Measurements from ENCODE around the gene PSMD14.

PSMD14 gene

DNA sequence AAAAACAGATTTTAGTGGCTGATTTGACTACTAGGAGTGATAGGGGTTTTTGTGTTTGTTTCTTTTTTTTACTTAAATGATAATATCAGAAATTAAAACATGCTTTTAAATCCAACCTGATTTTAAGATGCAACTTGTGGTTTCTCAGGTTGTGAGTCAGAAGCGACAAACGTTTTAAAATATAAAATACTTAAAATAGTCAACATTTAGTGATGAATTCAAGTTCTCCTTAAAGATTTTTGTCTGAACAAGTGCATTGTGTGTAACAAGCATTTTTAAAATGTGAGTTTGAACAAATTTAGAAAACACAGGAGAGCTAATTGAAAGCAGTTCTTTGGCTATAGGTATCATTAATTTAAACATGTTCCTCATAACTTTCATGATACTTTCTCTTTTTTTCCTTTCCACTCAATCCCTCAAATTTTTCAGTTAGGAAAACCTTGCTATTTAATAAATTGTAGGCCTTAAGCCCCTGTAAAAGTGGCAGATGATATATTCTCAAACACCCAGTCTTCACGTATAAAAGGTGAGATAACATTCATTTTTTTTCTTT, 111.5 kb downstream of the PSMD14 start:
- no peak for DNase-seq (ENCODE audit: low spot score)

GRCh38 chr2:161420406-161421074, 112.3 kb downstream of the PSMD14 start:
- DNase-seq (ENCODE audit: low spot score), result no peak

- DNase-seq (ENCODE audit: low spot score), result no peak
Measured at GRCh38 chr2:161421686-161422085, 113.5 kb downstream of the PSMD14 start.

- DNase-seq (ENCODE audit: low spot score), result no peak
Measured at GRCh38 chr2:161422816-161423403, 114.7 kb downstream of the PSMD14 start.

GRCh38 chr2:161423421-161424393, 115.5 kb downstream of the PSMD14 start:
- no peak for DNase-seq (ENCODE audit: low spot score)

- no peak for DNase-seq (ENCODE audit: low spot score)
Measured at GRCh38 chr2:161424394-161424769, 116.2 kb downstream of the PSMD14 start.

DNA sequence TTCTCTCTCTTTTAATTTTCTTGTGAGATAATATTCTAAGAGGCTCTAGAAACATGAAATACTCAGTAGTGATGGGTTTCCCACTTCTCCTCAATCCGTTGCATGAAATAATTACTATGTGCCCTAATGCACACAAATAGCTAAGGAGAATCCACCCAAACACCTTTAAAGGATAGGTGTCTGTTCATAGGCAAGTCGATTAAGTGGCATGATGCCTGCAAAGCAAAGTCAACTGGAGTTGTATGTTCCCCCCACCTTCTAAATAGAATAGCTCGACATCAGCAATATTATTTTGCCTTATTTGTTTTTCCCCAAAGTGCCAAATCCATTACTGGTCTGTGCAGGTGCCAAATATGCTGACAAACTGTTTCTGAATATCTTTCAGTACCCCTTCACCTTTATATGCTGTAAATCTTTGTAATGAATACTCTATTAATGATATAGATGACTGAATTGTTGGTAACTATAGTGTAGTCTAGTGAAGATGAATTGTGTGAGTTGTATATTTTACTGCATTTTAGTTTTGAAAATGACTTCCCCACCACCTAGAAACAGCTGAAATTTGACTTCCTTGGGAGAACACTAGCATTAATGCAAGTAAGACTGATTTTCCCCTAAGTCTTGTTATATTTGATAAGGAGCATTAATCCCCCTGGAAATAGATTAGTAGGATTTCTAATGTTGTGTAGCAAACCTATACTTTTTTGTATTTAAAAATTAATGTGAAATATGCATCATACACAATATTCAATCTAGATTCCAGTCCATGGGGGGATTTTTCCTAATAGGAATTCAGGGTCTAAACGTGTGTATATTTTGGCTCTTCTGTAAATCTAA, 116.9 kb downstream of the PSMD14 start:
- DNase-seq (ENCODE audit: low spot score), result no peak

- DNase-seq (ENCODE audit: low spot score), result no peak
Measured at GRCh38 chr2:161425728-161426454, 117.7 kb downstream of the PSMD14 start.

GRCh38 chr2:161426455-161426921, 118.3 kb downstream of the PSMD14 start:
- no peak for DNase-seq (ENCODE audit: low spot score)

DNA sequence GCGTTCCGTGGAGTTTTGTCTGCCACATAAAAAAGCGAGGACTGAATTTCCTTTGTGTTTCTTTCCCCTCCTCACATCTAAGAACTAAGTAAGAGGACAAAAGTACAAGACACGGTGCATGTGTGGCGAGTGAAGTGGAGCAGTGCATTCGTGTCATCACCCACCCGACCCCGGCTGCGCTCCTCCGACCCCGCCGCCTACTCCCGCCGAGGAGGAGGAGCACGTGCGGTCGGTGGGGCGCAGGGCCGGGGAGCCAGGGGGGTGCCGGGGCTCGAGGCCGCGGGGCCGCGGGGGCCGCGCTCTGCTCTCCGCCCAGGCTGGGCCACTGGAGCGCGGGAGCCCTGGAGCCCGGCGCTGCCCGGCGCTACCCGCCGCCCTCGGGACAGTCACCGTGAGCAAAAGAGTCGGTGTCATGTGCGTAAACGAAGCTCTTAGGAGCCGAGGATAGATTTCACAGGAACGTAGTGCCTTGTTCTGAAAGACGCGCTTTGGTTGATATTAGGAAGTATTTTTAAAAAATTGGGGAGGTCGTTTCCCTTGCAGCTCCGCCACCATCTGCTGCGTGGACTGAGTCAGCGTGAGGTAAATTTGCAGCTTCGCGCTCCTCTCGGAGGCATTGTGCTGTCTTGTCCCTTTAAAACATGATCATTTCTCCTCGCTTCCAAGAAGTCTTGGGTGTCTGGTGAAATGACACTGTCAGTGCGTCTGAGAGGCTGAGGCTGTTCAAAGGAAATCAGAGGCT, 118.9 kb downstream of the PSMD14 start:
- DNase-seq (ENCODE audit: low spot score), result no peak

DNA sequence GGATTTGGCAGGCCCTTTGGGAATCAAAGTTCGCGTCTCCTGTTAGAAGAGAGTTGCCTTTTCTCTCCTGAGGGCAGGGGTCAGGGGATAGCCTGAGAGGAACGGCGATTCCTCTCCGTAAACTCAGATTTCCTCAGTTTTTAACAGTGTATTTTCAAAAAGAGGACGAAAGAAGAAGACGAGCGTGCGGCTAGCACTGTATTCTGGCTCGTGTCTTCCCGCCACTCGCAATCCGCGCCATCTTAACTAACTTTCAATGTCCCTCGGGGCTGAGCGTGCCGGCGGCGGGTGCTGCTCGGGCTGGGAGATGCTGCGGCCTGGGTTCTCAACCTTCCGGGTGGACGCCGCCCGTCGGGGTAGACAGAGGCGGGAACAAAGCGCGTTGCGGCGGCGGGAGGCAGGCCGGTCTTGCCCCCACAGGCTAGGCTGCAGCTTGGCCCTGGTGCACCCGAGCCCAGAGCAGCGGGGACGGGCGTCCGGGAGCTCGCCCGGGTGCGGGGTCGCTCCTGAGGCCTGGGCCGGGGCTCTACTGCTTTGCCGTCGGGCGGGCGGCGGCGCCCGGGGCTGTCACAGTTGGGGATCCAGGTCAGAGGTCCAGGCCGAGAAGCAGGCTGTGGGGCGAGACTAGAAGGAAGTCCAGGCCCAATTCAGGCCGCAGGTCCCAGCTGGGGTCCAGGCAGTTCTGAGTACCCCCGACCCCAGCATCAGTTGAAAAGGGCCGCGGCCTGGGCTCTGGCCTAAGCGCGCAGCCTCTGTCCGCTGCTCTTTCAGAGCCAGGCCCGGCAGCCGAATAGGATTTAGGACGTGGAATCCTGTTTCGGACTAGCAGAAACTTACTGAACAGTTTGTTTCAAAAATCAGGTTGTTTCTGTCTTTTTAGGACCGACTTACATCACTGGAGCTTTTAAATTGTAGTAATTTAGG, 119.7 kb downstream of the PSMD14 start:
- DNase-seq (ENCODE audit: low spot score), result no peak

DNA sequence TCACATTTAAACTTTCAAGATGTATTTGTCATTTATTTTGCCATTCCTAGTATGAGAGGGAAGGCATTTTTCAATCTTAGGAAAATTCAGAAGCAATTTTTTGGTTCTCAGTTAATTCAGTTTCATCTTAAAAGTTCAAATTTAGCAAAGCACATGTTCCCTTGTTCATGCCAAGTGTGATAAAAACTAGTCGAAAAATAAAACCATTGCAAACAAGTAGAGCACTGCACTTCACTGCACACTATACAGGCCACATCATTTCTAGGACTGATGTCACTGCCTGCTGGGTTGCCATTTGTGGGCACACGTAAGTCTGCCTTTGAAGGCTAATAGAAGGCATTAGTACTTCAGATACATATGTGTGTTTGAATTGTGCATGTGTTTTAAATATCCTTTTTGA, 122.2 kb downstream of the PSMD14 start:
- DNase-seq (ENCODE audit: low spot score), result no peak

- DNase-seq (ENCODE audit: low spot score), result no peak
Measured at GRCh38 chr2:161432107-161432506, 123.9 kb downstream of the PSMD14 start.

- no peak for DNase-seq (ENCODE audit: low spot score)
Measured at GRCh38 chr2:161434118-161434517, 125.9 kb downstream of the PSMD14 start.

DNA sequence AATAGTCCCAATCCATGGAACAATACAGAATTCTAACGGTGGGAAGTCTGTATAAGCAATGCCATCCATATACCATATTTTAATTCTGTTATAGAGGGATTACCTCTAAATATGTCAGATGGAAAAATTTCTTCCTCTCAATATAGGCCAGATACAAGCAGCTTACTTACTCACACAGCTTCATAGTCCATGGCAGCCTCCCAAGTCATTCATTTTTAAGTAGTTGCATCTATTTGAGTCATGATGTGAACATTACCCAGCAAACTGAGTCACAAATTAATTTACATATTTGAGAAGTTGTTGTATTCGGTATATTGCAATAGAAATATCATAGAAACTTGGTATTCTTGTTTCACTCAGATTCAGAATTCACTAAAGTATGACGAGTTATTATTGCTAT, 128.2 kb downstream of the PSMD14 start:
- DNase-seq (ENCODE audit: low spot score), result no peak

DNA sequence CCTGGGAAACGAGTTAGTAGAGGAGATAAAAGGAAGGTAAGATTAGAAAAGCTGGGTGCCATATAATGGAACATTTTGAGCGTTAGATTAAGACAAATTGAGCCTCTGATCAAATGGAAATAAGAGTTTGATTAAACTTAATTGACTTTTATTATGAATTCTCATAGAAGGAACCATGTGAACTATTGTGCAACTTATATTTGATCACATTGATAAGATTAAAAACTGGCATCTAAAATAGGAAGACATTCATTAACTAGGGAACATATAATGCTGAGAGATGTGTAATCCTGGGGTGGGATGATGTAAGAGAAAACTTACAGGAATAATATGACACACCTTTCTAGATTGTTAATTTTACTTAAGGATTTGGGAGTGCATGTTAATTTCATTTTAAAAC, 130.4 kb downstream of the PSMD14 start:
- DNase-seq (ENCODE audit: low spot score), result no peak

- no peak for DNase-seq (ENCODE audit: low spot score)
Measured at GRCh38 chr2:161445097-161445496, 136.9 kb downstream of the PSMD14 start.

DNA sequence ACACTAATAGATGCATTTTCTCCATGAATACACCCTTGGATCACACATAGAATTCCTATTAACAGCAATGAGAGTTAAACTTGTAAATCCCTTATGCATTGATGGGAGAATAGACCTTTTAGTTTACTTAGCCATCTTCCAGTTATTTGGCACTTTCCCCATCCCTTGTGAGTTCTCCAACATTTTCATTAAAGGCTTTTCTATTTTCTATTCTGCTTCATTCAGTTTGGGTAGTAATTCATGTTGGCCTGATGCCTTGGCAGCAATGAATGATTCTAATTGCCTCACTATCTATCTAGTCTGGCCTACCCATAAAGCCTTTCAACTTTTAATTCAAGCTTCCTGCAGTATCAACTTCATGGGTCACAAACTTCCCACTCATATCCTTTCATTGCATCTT, 140.2 kb downstream of the PSMD14 start:
- DNase-seq (ENCODE audit: low spot score), result no peak
